NOMO-1 treated with DMSO at 0.1 percent for 48 hours (cell line): ENCODE results near the gene PPP2R2B.

Source experiments
- DNase-seq: peaks from one replicate; lab custom pipeline; 2025; ENCODE audit not compliant: unreplicated experiment; lab: John Stamatoyannopoulos, UW

The PPP2R2B gene

GRCh38 chr5:146828385-146828784, 50.2 kb downstream of the PPP2R2B start:
- no peak for DNase-seq

DNA sequence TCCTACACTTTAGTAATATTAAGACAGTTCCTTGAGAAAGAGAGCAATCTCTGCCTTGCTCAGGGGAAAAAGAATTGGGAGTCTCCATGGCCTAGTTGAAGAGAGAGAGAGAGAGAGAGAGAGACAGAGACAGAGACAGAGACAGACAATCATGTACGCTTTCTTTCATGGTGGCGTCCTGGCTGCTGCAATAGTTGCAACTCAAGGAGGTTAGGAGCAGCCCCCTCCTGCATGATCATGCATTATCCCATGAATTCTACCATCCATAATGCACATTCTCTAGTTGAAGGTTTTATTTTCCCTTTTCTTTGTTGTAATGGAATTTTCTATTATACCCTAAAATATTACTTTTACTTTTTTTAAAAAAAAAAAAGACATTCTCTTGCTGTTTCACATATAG, 50.7 kb downstream of the PPP2R2B start:
- no peak for DNase-seq

GRCh38 chr5:146825033-146825432, 53.5 kb downstream of the PPP2R2B start:
- DNase-seq = no peak

GRCh38 chr5:146821732-146822131, 56.8 kb downstream of the PPP2R2B start:
- no peak for DNase-seq

GRCh38 chr5:146820987-146821386, 57.6 kb downstream of the PPP2R2B start:
- no peak for DNase-seq

DNA sequence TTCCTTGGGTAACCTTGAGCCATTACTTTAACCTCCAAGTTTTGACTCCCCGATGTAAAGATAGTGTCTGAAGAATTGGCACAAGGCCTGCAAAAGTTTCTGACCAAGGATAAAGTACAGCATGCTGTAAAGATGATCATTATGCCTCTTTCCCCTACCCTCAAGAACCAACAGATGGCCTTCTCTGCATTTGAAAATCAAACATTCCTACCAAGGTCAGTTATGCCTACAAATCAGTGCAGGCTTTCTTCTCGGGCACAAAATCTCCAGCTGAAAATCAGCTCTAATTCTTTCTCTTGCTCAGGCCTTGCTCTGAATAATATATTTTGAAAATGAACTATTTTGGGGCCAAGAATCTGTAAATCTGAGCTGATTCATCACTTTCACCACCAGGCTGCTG, 59.7 kb downstream of the PPP2R2B start:
- DNase-seq = no peak

DNA sequence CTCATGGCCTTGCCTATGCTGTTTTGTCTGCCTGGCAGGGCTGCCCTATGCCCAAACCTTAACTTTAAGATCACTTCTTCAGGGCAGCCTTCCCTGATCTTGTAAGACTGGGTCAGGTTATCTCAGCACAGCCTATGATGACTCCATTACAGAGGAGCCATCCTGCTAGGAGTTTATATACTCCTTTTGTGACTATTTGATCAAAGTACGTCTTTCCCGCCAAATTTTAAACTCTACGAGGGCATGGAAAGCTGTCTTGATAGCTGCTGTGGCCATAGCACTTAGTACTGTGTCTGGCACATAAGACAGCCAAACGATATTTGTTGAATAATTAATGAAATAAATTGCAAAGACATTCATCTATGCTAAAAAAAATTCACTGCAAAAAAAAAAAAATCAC, 60.6 kb downstream of the PPP2R2B start:
- no peak for DNase-seq

DNA sequence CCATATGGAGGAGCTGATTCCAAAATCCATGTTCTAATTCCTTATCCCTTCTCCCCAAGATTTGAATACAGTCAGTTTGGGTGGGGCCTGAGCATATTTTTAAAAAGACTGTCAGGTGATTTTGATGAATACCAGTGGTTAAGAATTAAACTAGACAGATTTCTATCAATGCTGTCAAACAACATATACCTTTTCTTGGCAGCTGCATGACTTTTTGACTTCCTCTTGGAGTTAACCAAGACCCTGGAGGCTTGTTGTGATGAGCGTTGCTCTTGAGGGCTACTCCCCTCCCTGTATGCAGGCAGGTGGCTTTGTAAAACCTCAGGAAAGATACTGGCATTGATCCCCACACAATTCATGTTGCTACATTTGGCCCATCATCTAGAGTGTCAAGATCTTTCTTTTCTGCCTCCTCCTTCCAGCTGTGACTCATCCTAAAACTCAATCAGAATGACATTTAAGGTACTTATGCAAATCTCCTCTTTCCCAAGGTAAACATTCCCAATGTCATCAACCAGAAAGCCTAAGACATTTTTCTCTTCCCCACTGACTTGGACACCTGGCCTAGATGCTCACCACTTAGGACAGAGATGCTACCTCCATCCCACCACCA, 61.7 kb downstream of the PPP2R2B start:
- DNase-seq = no peak

DNA sequence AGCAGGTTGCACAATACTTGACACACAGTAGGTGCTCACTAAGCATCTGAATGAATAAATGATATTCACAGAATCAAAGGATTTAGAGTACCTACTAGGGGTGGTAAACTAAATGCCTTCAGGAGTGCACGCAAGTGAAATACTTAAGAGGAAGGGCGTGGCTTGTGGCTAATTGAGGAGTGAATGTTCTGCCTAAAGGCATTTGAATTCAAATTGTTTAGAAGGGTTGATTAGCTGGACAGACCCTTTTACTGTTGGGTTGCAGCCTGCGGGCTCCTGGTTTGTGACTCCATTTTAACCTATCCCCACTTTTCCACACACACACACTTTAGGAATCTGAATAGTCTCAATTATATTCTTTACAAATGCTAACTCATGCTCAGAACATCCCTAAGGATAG, 63.1 kb downstream of the PPP2R2B start:
- no peak for DNase-seq

DNA sequence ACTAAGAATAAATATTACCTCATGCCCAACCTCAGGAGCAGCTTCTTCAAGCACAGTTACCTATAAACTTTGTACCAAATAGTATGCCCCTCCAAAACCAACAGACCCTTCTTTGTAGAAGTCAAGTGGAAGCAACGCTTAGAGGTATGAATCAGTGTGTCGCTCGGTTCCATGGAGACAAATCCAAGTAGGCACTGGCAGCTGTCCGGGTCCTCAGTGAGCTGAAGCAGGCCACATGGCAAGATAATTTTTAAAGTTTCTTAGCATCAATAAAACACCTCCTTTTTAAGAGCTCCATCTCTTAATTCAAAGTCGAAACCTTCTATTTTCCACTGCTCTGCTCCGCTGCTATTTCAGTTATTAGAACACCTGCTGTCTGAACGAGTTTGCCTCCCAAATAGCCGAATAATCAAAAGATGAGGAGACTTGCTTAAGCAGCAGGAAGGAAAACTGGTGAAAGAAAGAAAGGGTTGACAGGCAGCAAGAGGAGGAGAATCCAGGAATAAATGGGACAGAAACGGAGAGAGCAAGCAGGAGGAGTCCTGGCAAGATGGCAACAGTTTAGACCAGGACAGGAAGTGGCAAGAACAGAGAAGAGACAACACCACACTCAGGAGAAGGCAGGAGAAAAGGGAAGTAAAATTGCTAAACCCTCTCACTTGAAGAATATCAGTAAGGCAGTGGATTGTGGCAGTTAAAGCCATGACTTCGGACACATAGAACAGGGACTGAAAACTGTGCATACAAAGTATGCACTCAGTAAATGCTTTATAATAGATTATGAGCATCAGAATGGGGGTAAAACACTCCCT, 65.0 kb downstream of the PPP2R2B start:
- peak; percentile 69 for DNase-seq

- DNase-seq = no peak
These were observed 73.5 kb downstream of the PPP2R2B start for GRCh38 chr5:146805081-146805480.

DNA sequence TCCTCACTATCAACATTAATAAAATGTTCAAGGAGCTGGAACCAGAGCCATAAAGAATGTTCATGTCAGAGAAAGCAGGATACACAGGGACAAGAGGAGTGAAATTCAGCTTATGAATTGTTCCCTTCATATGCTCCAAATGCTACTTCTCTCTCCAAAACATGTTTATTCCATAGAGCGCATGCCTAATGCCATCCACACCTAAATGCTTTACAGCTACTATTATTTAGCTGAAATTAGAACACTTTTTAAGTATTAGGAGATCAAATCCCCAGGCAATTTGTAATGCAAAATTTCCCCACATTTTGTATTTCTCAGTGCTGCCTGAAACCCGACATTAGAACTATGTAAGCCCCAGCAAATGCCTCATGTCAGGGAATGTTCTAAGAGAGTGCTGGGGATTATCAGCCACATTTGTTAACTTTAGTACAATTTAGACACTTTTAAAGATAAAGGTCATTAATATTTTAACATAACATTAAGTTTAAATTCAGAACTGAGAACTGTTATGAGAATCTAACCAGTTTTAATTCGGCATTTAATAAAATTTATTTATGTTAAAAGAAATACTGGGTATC, 75.5 kb downstream of the PPP2R2B start:
- DNase-seq = no peak

DNA sequence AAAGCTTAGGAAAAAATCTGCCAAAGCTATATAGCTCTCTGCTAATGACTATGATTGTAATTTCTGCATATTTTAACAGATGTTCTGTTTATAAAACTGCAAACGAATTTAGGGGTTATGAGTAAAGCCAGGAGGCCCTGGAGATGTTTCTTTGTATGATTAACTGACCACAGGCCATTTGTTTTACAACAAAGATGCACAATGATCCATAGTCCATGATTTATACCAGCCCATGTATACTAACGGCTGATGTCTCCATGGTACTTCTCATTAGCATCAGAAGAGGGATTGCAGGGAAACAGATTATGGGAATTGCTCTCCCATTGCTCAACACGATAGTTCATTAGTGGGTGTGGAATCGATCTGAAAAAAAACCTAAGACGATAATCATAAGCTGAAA, 78.9 kb downstream of the PPP2R2B start:
- no peak for DNase-seq

- DNase-seq = no peak
These were observed 79.3 kb downstream of the PPP2R2B start for GRCh38 chr5:146799231-146799630.

- no peak for DNase-seq
These were observed 80.9 kb downstream of the PPP2R2B start for GRCh38 chr5:146797658-146798057.

DNA sequence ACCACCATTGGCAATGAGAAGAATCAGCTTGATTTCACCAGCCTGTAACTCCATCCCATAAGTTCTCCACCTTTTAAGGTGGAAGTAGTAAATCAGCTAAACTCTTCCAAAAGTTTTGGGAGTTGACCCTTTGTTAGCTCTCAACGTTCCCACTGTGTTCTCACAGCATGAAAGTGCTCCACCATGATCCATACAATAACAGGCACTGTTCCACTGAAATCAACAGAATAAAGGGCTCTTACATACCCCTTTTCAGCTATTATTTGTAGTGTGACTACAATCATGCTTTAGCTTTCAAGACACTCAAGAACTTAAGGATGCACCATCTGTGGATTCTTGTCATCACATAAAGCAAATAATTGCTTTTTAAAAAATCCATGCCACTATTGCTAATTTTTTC, 81.6 kb downstream of the PPP2R2B start:
- no peak for DNase-seq

DNA sequence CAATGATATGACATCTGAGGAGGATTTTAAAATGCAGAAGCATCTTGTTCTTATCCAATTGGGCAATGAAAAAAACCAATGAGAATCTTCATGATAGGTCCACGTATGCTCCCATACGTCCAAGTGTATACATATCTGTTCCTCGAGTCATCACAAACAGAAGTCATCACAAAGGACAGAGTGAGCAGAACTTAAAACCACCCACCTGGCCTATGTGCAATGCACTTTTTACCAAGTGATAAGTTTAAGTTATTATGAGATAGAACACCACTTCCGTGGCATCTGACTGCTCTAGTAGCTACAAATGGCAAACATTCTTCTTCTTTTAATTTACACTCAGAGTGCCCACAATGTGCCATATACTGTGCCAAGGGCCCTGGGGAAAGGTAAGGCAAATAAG, 82.4 kb downstream of the PPP2R2B start:
- DNase-seq = no peak

- peak; percentile 32 for DNase-seq
These were observed 84.1 kb downstream of the PPP2R2B start for GRCh38 chr5:146794326-146795029.

GRCh38 chr5:146793709-146794108, 84.8 kb downstream of the PPP2R2B start:
- no peak for DNase-seq

DNA sequence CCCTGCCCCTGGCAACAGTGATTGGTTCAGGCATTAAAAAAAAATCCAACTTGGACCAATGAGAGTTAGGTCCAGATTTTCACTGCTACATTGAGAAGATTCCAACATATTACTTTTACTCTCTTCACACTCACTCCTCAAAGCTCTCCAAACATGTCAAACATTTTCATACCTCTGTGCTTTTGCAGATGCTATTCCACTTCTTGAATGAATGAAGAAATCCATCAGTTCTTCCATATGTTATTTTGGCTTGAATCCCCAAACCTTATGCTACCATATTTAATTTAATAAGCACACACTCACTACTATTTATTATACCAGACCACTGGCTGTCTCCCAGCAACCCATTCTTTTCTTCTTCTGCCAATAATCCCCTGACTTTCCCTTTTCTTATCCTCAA, 87.1 kb downstream of the PPP2R2B start:
- no peak for DNase-seq

GRCh38 chr5:146789712-146790653, 88.6 kb downstream of the PPP2R2B start:
- DNase-seq = no peak
